ENCODE measurements around the gene GNL1. TPM values are rescaled to one million over a fixed set of nuclear protein-coding genes. Genes with fewer than 3 reads are reported as not detected.
"Not testable (repeated sequence)": the region's sequence is repeated elsewhere in the genome, so short reads cannot be mapped to it uniquely, and the experiment has no call there.

Gene GNL1
- polyA plus RNA-seq, 1 donor: 54.9 TPM

DNA sequence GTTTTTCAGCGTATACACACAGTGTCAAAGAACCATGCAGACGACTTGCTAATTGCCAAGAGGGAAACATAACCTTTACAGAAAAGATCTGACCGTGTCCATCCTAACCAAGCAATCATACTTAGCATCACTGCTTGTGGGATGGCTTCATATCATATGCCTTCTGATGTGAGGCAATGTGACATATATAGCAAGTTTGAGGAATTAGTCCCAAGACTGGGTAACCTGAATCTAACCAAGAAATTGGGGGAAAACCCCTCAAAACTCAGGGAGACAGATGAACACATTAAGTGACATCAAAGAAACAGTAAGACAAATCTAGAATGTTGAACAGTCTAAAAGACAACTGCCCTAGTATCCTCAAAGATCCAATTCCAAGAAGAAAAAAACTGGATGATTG is 18.4 kb downstream of the GNL1 start:
- no peaks in the 10 kb centered on the region for H3K27me3 ChIP-seq (ENCODE audit: control insufficient read depth, insufficient read depth, low read length)
- peaks cover 11% of the 10 kb centered on the region for H3K4me1 ChIP-seq (ENCODE audit: control insufficient read depth, insufficient read depth, low read length)
- no peaks in the 10 kb centered on the region for H3K36me3 ChIP-seq (ENCODE audit: control insufficient read depth, insufficient read depth, low read length)
- no peak overlapping the region for H3K27ac ChIP-seq (ENCODE audit: low read length)
- no peak for DNase-seq
- no peaks in the 10 kb centered on the region for H3K9me3 ChIP-seq (ENCODE audit: control insufficient read depth, low read depth, low read length)
- WGBS (ENCODE audit: insufficient coverage, low lambda C conversion rate): no CpG with 5 or more reads among the region's 3 CpGs
- H3K4me3 ChIP-seq (ENCODE audit: low read length): no peak overlapping the region

DNA sequence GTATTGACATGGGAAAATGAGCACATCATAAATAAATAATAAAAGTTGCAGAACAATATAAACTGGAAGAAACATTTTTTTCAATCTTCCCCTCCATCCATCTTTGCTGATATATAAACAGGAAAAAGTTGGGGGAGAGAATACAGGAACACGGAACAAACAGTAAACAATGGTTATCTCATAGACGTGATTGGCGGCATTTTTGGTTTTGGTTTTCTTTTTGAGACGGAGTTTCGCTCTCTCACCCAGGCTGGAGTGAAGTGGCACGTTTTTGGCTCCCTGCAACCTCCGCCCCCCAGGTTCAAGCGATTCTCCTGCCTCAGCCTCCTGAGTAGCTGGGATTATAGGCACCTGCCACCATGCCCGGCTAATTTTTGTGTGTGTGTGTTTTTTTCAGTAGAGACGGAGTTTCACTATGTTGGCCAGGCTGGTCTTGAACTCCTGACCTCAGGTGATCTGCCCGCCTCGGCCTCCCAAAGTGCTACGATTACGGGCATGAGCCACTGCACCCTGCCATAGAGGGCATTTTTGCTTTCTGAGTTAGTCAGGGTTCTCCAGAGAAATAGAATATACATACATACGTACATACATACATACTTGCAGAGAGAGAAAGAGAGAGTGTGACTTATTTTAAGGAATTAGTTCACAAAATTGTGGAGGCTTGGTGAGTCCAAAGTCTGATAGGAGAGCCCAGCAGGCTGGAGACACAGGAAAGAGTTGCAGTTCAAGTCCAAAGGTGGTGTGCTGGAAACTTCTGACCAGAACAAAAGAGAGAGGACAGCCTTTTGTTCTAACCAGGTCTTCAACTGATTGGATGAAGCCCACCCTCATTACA is 22.6 kb downstream of the GNL1 start:
- no peaks in the 10 kb centered on the region for H3K9me3 ChIP-seq (ENCODE audit: control insufficient read depth, low read depth, low read length)
- H3K4me3 ChIP-seq (ENCODE audit: low read length): no peak overlapping the region
- no peaks in the 10 kb centered on the region for H3K27me3 ChIP-seq (ENCODE audit: control insufficient read depth, insufficient read depth, low read length)
- peaks cover 16% of the 10 kb centered on the region for H3K4me1 ChIP-seq (ENCODE audit: control insufficient read depth, insufficient read depth, low read length)
- DNase-seq: peak in 1 of 2 donors; percentile 68
- 60% methylated on average over 1 of the region's 15 CpGs for WGBS (ENCODE audit: insufficient coverage, low lambda C conversion rate)
- H3K36me3 ChIP-seq (ENCODE audit: control insufficient read depth, insufficient read depth, low read length): no peaks in the 10 kb centered on the region
- peak overlapping the region; percentile 46 for H3K27ac ChIP-seq (ENCODE audit: low read length)

DNA sequence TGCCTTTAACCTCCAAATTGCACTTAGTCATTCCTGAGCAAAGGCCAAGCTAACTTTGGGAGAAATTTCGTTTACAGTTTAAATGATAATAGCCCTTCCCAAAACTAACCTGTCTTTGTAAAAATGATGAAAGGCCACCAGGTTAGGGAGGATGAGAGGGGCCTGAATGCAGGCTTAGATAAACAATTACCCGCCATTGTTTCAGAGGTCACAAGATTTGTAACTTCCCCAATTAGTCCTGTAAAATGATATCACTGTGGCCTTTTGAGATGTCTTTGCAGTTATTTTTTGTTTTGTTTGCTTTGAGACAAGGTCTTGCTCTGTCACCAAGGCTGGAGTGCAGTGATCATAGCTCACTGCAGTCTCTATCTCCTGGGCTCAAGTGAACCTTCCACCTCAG is 26.3 kb downstream of the GNL1 start:
- whole genome bisulfite sequencing (ENCODE audit: insufficient coverage, low lambda C conversion rate): 20% methylated on average over 1 of the region's 2 CpGs
- no peaks in the 10 kb centered on the region for H3K27me3 ChIP-seq (ENCODE audit: control insufficient read depth, insufficient read depth, low read length)
- H3K4me1 ChIP-seq (ENCODE audit: control insufficient read depth, insufficient read depth, low read length): peaks cover 23% of the 10 kb centered on the region
- no peak overlapping the region for H3K4me3 ChIP-seq (ENCODE audit: low read length)
- H3K36me3 ChIP-seq (ENCODE audit: control insufficient read depth, insufficient read depth, low read length): no peaks in the 10 kb centered on the region
- H3K9me3 ChIP-seq (ENCODE audit: control insufficient read depth, low read depth, low read length): no peaks in the 10 kb centered on the region
- peak in 1 of 2 donors; percentile 25 for DNase-seq
- no peak overlapping the region for H3K27ac ChIP-seq (ENCODE audit: low read length)

DNA sequence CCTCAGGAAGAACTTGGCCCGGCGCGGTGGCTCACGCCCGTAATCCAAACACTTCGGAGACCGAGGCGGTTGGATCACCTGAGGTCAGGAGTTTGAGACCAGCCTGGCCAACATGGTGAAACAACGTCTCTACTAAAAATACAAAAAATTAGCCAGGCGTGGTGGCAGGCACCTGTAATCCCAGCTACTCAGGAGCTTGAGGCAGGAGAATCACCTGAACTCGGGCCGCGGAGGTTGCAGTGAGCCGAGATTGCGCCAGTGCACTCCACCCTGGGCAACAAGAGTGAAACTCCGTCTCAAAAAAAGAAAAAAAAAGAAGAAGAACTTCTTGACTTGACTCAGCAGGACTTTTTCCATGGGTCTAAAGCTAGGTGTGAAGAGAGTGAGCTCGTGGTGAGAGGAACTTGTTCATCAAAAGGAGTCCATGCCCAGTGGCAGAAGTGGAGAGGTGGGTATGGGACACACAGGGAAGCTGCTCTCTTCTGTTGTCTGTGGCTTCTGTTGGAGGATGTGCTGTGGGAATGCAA is 26.9 kb downstream of the GNL1 start:
- WGBS (ENCODE audit: insufficient coverage, low lambda C conversion rate): 92% methylated on average over 2 of the region's 17 CpGs
- peaks cover 23% of the 10 kb centered on the region for H3K4me1 ChIP-seq (ENCODE audit: control insufficient read depth, insufficient read depth, low read length)
- not testable (repeated sequence) for H3K9me3 ChIP-seq (ENCODE audit: control insufficient read depth, low read depth, low read length); H3K36me3 ChIP-seq (ENCODE audit: control insufficient read depth, insufficient read depth, low read length); H3K27ac ChIP-seq (ENCODE audit: low read length); DNase-seq; H3K27me3 ChIP-seq (ENCODE audit: control insufficient read depth, insufficient read depth, low read length); H3K4me3 ChIP-seq (ENCODE audit: low read length)

DNA sequence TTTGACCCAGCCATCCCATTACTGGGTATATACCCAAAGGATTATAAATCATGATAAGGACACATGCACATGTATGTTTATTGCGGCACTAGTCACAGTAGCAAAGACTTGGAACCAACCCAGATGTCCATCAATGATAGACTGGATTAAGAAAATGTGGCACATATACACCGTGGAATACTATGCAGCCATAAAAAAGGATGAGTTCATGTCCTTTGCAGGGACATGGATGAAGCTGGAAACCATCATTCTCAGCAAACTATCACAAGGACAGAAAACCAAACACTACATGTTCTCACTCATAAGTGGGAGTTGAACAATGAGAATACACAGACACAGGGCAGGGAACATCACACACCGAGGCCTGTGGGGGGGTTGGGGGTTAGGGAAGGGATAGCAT is 29.8 kb downstream of the GNL1 start:
- not testable (repeated sequence) for H3K27ac ChIP-seq (ENCODE audit: low read length); H3K9me3 ChIP-seq (ENCODE audit: control insufficient read depth, low read depth, low read length); DNase-seq; H3K27me3 ChIP-seq (ENCODE audit: control insufficient read depth, insufficient read depth, low read length); H3K36me3 ChIP-seq (ENCODE audit: control insufficient read depth, insufficient read depth, low read length); H3K4me3 ChIP-seq (ENCODE audit: low read length)
- no CpG with 5 or more reads among the region's 3 CpGs for WGBS (ENCODE audit: insufficient coverage, low lambda C conversion rate)
- H3K4me1 ChIP-seq (ENCODE audit: control insufficient read depth, insufficient read depth, low read length): peaks cover 11% of the 10 kb centered on the region

DNA sequence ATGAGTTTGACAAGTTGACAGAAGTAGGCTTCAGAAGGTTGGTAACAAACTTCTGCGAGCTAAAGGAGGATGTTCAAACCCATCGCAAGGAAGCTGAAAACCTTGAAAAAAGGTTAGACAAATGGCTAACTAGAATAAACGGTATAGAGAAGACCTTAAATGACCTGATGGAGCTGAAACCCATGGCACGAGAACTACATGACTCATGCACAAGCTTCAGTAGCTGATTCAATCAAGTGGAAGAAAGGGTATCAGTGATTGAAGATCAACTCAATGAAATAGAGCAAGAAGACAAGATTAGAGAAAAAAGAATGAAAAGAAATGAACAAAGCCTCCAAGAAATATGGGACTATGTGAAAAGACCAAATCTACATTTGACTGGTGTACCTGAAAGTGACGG is 34.3 kb downstream of the GNL1 start:
- H3K27me3 ChIP-seq (ENCODE audit: control insufficient read depth, insufficient read depth, low read length); H3K36me3 ChIP-seq (ENCODE audit: control insufficient read depth, insufficient read depth, low read length); H3K4me1 ChIP-seq (ENCODE audit: control insufficient read depth, insufficient read depth, low read length); DNase-seq; H3K27ac ChIP-seq (ENCODE audit: low read length); H3K4me3 ChIP-seq (ENCODE audit: low read length): not testable (repeated sequence)
- WGBS (ENCODE audit: insufficient coverage, low lambda C conversion rate): 100% methylated on average over 1 of the region's 5 CpGs
- peaks cover 13% of the 10 kb centered on the region for H3K9me3 ChIP-seq (ENCODE audit: control insufficient read depth, low read depth, low read length)

DNA sequence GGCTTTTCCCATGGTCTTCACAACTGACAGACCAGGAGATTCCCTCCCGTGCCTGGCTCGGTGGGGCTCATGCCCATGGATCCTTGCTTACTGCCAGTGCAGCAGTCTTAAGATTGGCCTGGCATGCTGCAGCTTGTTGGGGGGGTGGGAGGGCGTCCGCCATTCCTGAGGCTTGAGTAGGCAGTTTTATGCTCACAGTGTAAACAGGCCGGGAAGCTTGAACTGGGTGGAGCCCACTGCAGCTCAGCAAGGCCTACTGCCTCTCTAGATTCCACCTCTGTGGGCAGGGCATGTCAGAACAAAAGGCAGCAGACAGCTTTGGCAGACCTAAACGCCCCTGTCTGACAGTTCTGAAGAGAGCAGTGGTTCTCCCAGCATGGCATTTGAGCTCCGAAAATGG is 35.2 kb downstream of the GNL1 start:
- H3K27ac ChIP-seq (ENCODE audit: low read length); H3K4me1 ChIP-seq (ENCODE audit: control insufficient read depth, insufficient read depth, low read length); H3K4me3 ChIP-seq (ENCODE audit: low read length); H3K27me3 ChIP-seq (ENCODE audit: control insufficient read depth, insufficient read depth, low read length); H3K36me3 ChIP-seq (ENCODE audit: control insufficient read depth, insufficient read depth, low read length); DNase-seq: not testable (repeated sequence)
- WGBS (ENCODE audit: insufficient coverage, low lambda C conversion rate): no CpG with 5 or more reads among the region's 7 CpGs
- peaks cover 13% of the 10 kb centered on the region for H3K9me3 ChIP-seq (ENCODE audit: control insufficient read depth, low read depth, low read length)

DNA sequence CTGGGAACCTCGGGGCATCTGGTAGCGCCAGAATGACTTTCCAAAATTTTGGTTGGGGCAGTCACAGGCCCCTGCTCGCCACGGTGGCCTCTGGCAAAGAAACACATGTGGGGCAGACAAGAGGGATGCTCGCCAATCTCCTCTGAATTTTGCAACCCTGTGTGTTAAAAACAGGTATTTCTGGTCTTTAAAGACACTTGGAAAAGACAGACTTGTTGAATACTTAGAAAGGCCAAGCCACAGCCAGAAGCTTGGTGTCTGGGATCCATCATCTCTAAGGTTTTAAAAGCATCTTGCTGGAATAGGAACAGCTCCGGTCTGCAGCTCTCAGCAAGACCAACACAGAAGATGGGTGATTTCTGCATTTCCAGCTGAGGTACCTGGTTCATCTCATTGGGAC is 35.8 kb downstream of the GNL1 start:
- H3K27me3 ChIP-seq (ENCODE audit: control insufficient read depth, insufficient read depth, low read length): no peaks in the 10 kb centered on the region
- H3K36me3 ChIP-seq (ENCODE audit: control insufficient read depth, insufficient read depth, low read length): no peaks in the 10 kb centered on the region
- no CpG with 5 or more reads among the region's 6 CpGs for WGBS (ENCODE audit: insufficient coverage, low lambda C conversion rate)
- no peaks in the 10 kb centered on the region for H3K4me1 ChIP-seq (ENCODE audit: control insufficient read depth, insufficient read depth, low read length)
- H3K4me3 ChIP-seq (ENCODE audit: low read length): no peak overlapping the region
- peaks cover 13% of the 10 kb centered on the region for H3K9me3 ChIP-seq (ENCODE audit: control insufficient read depth, low read depth, low read length)
- no peak overlapping the region for H3K27ac ChIP-seq (ENCODE audit: low read length)
- DNase-seq: no peak

DNA sequence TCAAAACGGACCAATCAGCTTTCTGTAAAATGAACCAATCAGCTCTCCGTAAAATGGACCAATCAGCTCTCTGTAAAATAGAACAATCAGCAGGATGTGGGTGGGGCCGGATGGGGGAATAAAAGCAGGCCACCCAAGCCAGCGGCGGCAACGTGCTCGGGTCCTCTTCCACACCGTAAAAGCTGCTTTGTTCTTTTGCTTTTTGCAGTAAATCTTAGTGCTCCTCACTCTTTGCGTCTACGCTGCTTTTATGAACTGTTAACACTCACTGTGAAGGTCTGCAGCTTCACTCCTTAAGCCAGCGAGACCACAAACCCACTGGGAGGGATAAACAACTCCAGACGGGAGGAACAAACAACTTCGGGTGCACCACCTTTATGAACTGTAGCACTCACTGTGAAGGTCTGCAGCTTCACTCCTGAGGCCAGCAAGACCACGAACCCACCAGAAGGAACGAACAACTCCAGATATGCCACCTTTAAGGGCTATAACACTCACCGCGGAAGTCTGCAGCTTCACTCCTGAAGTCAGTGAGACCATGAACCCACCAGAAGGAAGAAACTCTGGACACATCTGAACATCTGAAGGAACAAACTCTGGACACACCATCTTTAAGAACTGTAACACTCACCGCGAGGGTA is 37.7 kb downstream of the GNL1 start:
- H3K27ac ChIP-seq (ENCODE audit: low read length); H3K4me3 ChIP-seq (ENCODE audit: low read length): not testable (repeated sequence)

DNA sequence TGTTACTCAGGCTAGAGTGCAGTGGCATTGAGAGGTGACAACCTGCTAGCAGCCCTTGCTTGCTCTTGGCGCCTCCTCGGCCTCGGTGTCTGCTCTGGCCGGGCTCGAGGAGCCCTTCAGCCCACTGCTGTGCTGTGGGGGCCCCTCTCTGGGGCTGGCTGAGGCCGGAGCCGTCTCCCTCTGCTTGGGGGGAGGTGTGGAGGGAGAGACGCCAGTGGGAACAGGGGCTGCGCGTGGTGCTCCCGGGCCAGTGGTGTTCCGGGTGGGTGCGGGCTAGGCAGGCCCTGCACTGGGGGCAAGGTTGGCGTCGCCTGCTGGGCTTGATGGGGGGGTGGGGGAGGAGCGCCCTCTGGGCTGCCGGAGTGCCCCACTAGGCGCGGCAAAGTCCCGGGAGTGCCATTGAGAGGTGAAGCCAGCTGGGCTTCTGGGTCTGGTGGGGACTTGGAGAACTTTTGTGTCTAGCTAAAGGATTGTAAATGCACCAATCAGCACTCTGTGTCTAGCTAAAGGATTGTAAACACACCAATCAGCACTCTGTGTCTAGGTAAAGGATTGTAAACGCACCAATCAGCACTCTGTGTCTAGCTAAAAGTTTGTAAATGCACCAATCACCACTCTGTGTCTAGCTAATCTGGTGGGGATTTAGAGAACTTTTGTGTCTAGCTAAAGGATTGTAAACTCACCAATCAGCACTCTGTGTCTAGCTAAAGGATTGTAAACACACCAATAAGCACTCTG is 38.4 kb downstream of the GNL1 start:
- not testable (repeated sequence) for H3K27me3 ChIP-seq (ENCODE audit: control insufficient read depth, insufficient read depth, low read length); H3K36me3 ChIP-seq (ENCODE audit: control insufficient read depth, insufficient read depth, low read length); H3K4me1 ChIP-seq (ENCODE audit: control insufficient read depth, insufficient read depth, low read length); DNase-seq; H3K4me3 ChIP-seq (ENCODE audit: low read length); H3K27ac ChIP-seq (ENCODE audit: low read length)
- H3K9me3 ChIP-seq (ENCODE audit: control insufficient read depth, low read depth, low read length): peaks cover 13% of the 10 kb centered on the region
- no CpG with 5 or more reads among the region's 21 CpGs for WGBS (ENCODE audit: insufficient coverage, low lambda C conversion rate)

More for the DNA sequence above, 37.7 kb downstream of the GNL1 start:
- H3K9me3 ChIP-seq (ENCODE audit: control insufficient read depth, low read depth, low read length): peaks cover 13% of the 10 kb centered on the region
- DNase-seq; H3K27me3 ChIP-seq (ENCODE audit: control insufficient read depth, insufficient read depth, low read length); H3K4me1 ChIP-seq (ENCODE audit: control insufficient read depth, insufficient read depth, low read length); H3K36me3 ChIP-seq (ENCODE audit: control insufficient read depth, insufficient read depth, low read length): not testable (repeated sequence)
- WGBS (ENCODE audit: insufficient coverage, low lambda C conversion rate): no CpG with 5 or more reads among the region's 19 CpGs
